Measurements from ENCODE around the gene BMPR1B.

- TF ChIP-seq CTCF (IDR thresholded peaks at IDR 0.05) (no peak), ZFX (IDR thresholded peaks at IDR 0.05; ENCODE audit: borderline replicate concordance) (no peak)
These were observed 92.1 kb downstream of the BMPR1B start for GRCh38 chr4:94849901-94850300.
